HCT116 (cell line): ENCODE data around the gene TMEM156.

Source experiments
- CEBPB ChIP-seq: IDR thresholded peaks from 2 replicates; pipeline ENCODE4 v1.6.1; 2012; ENCODE audit warnings: low read depth
- CTCF ChIP-seq, 3 experiments: fragments of 200-600 bp in 1 of 3; sonication (generic) in 1 of 3; IDR thresholded peaks in 2 of 3; conservative IDR thresholded peaks in 1 of 3; 2 replicates each; pipeline ENCODE4 v1.5.1; 2012 to 2017; ENCODE audit warnings: low read depth in 2 of 3, low read length in 2 of 3, antibody characterized with exemption in 1 of 3, borderline replicate concordance in 1 of 3, control low read depth in 1 of 3, mild to moderate bottlenecking in 1 of 3, mixed read lengths in 1 of 3, mixed run types in 1 of 3, moderate library complexity in 1 of 3; ENCODE audit not compliant: insufficient read depth in 1 of 3
- EZH2 ChIP-seq: fragments of 200-600 bp; sonication (generic); IDR thresholded peaks from 2 replicates; pipeline ENCODE4 v1.6.1; 2017; ENCODE audit warnings: antibody characterized with exemption, mixed run types
- EZH2phosphoT487 ChIP-seq: fragments of 200-600 bp; IDR thresholded peaks from 2 replicates; pipeline ENCODE4 v1.6.1; 2018; ENCODE audit warnings: antibody characterized with exemption, borderline replicate concordance
- JUND ChIP-seq: IDR thresholded peaks from 2 replicates; pipeline ENCODE4 v1.6.1; 2012
- MAX ChIP-seq: IDR thresholded peaks from 2 replicates; pipeline ENCODE4 v1.6.1; 2012
- POLR2A ChIP-seq: IDR thresholded peaks from 2 replicates; pipeline ENCODE4 v1.7.0; 2011; ENCODE audit warnings: borderline replicate concordance; ENCODE audit not compliant: insufficient read depth, insufficient read length; ENCODE audit errors: extremely low read depth
- RAD21 ChIP-seq: IDR thresholded peaks from 2 replicates; pipeline ENCODE4 v1.6.1; 2012; ENCODE audit warnings: low read depth, mild to moderate bottlenecking
- REST ChIP-seq: IDR thresholded peaks from 2 replicates; pipeline ENCODE4 v1.6.1; 2012; ENCODE audit warnings: low read depth
- SIN3A ChIP-seq: IDR thresholded peaks from 2 replicates; pipeline ENCODE4 v1.6.1; 2012; ENCODE audit warnings: low read depth
- TCF7L2 ChIP-seq: IDR thresholded peaks from 2 replicates; pipeline ENCODE4 v1.7.0; 2011; ENCODE audit warnings: borderline replicate concordance, inconsistent platforms; ENCODE audit not compliant: insufficient read depth, insufficient read length; ENCODE audit errors: extremely low read depth
- YY1 ChIP-seq: IDR thresholded peaks from 2 replicates; pipeline ENCODE4 v1.6.1; 2011; ENCODE audit warnings: low read length, low read depth, moderate library complexity, mild to moderate bottlenecking; ENCODE audit not compliant: insufficient replicate concordance; ENCODE audit errors: extremely low read depth
- ZFX ChIP-seq: fragments of 450-650 bp; IDR thresholded peaks from 2 replicates; pipeline ENCODE4 v1.6.1; 2017
- ZNF274 ChIP-seq: fragments of 200-500 bp; sonication (Bioruptor generic); IDR thresholded peaks from 2 replicates; pipeline ENCODE4 v1.6.1; 2014; ENCODE audit warnings: mild to moderate bottlenecking, low read depth, low read length, inconsistent platforms

- TF ChIP-seq YY1: no peak
- no peak for TF ChIP-seq SIN3A
- no peak for TF ChIP-seq CTCF (IDR thresholded peaks at IDR 0.05 in 2 of 3, conservative IDR thresholded peaks at IDR 0.05 in 1 of 3; ENCODE audit: borderline replicate concordance in 1 of 3, insufficient read depth in 1 of 3, low read depth in 2 of 3, low read length in 2 of 3)
- TF ChIP-seq EZH2phosphoT487: no peak
- TF ChIP-seq POLR2A: no peak
- TF ChIP-seq TCF7L2: no peak
- no peak for TF ChIP-seq REST
- TF ChIP-seq CEBPB: no peak
- no peak for TF ChIP-seq ZFX
- no peak for TF ChIP-seq MAX
- no peak for TF ChIP-seq EZH2
- TF ChIP-seq JUND: no peak
- TF ChIP-seq RAD21: no peak
- TF ChIP-seq ZNF274: no peak
Observed at GRCh38 chr4:38952017-38952416, 80.2 kb downstream of the TMEM156 start.
